Breast epithelium (tissue), 4 donors: ENCODE measurements around the gene ACSF2. TPM values are rescaled to one million over a fixed set of nuclear protein-coding genes. Genes with fewer than 3 reads are reported as not detected.
"Not testable (repeated sequence)": the region's sequence is repeated elsewhere in the genome, so short reads cannot be mapped to it uniquely, and the experiment has no call there.

ENCODE experiments used
- DNase-seq, 2 donors: peaks; one replicate each; pipeline ENCODE4 v3.0.0-alpha.2; 2019; ENCODE audit warnings: low spot score in 2 of 2
- H3K27ac ChIP-seq, 2 donors: fragments of 200-600 bp; sonication (generic) in 1 of 2; one replicate each; pipeline ENCODE4 v1.5.1; 2016 to 2019; ENCODE audit warnings: mild to moderate bottlenecking in 1 of 2
- H3K27me3 ChIP-seq, 2 donors: fragments of 200-600 bp; sonication (generic) in 1 of 2; one replicate each; pipeline versions ENCODE4 v1.5.1 to v1.6.0; 2017 to 2019; ENCODE audit warnings: control low read depth in 1 of 2, mild to moderate bottlenecking in 1 of 2
- H3K36me3 ChIP-seq: fragments of 200-600 bp; one replicate; pipeline ENCODE4 v1.5.1; 2019
- H3K4me1 ChIP-seq, 2 donors: fragments of 200-600 bp; sonication (generic); one replicate each; pipeline ENCODE4 v1.5.1; 2016 to 2019; ENCODE audit warnings: control low read depth in 1 of 2
- H3K4me3 ChIP-seq, 3 donors: fragments of 200-600 bp; sonication (generic); 1 replicate in 2 of 3; 2 replicates in 1 of 3; pipeline ENCODE4 v1.5.1; 2016 to 2019; ENCODE audit warnings: mild to moderate bottlenecking in 3 of 3, moderate library complexity in 2 of 3
- H3K9me3 ChIP-seq, 2 donors: fragments of 200-600 bp; sonication (generic) in 1 of 2; one replicate each; pipeline ENCODE4 v1.5.1; 2016 to 2019; ENCODE audit warnings: control low read depth in 1 of 2
- POLR2A ChIP-seq: fragments of 450-650 bp; IDR thresholded peaks from one replicate; pipeline ENCODE4 v1.6.1; 2016; ENCODE audit warnings: antibody characterized with exemption, mild to moderate bottlenecking, moderate library complexity
- POLR2AphosphoS5 ChIP-seq, 3 donors: sonication (generic); formaldehyde crosslinking; IDR thresholded peaks; one replicate each; pipeline ENCODE4 v1.6.1; 2017; ENCODE audit warnings: antibody characterized with exemption in 3 of 3
- intact Hi-C: fragments of 100-400 bp; cut with DNase I; formaldehyde crosslinking; loops from one replicate; pipeline ENCODE4 v1.15.1; 2023; ENCODE audit warnings: low total_unique reads
- total RNA-seq, 3 donors: library from RNA; depleted of rRNA; stranded (reverse); fragments of >200 nt; gene quantifications; one replicate each; pipeline ENCODE4 v1.1.0, GENCODE V29; 2016
- TF ChIP-seq, protein P1 (sequence below), 3 donors: fragments of 450-650 bp; IDR thresholded peaks; one replicate each; pipeline ENCODE4 v1.5.1; 2016 to 2017; ENCODE audit warnings: antibody characterized with exemption in 3 of 3, mild to moderate bottlenecking in 3 of 3, moderate library complexity in 3 of 3

Gene ACSF2
- total RNA-seq, 3 donors from 2014 or later: 19.4 to 95.4 (median 86.3) TPM

DNA sequence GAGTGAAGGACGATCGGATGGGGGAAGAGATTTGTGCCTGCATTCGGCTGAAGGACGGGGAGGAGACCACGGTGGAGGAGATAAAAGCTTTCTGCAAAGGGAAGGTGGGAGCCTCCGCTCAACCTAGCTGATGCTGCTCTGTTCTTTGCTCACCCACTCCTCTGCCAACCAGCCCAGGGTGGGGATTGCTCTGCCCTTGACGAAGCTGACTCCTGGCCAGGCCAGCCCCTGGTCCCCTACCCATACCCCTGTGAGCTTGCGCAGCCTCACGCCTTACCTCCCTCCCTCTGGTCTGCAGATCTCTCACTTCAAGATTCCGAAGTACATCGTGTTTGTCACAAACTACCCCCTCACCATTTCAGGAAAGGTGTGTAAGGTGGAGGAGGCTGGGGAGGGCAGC lies 47.9 kb downstream of the ACSF2 start:
- DNase-seq: no peak
- Histone ChIP-seq H3K27ac (no peak overlapping the region), H3K4me1 (peaks cover 0 to 6% of the 10 kb centered on the region in 2 donors), H3K4me3 (no peak overlapping the region), H3K9me3 (no peaks in the 10 kb centered on the region), H3K36me3 (no peaks in the 10 kb centered on the region), H3K27me3 (no peaks in the 10 kb centered on the region)
- intact Hi-C loops: no loop called here
- TF ChIP-seq POLR2A: no peak

DNA sequence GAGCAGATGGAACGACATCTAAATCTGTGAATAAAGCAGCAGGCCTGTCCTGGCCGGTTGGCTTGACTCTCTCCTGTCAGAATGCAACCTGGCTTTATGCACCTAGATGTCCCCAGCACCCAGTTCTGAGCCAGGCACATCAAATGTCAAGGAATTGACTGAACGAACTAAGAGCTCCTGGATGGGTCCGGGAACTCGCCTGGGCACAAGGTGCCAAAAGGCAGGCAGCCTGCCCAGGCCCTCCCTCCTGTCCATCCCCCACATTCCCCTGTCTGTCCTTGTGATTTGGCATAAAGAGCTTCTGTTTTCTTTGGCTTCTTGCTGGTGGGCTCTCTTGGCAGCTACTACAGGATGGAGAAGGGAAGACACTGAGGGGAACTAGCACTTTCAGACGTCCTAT lies 48.5 kb downstream of the ACSF2 start:
- TF ChIP-seq, protein P1, sequence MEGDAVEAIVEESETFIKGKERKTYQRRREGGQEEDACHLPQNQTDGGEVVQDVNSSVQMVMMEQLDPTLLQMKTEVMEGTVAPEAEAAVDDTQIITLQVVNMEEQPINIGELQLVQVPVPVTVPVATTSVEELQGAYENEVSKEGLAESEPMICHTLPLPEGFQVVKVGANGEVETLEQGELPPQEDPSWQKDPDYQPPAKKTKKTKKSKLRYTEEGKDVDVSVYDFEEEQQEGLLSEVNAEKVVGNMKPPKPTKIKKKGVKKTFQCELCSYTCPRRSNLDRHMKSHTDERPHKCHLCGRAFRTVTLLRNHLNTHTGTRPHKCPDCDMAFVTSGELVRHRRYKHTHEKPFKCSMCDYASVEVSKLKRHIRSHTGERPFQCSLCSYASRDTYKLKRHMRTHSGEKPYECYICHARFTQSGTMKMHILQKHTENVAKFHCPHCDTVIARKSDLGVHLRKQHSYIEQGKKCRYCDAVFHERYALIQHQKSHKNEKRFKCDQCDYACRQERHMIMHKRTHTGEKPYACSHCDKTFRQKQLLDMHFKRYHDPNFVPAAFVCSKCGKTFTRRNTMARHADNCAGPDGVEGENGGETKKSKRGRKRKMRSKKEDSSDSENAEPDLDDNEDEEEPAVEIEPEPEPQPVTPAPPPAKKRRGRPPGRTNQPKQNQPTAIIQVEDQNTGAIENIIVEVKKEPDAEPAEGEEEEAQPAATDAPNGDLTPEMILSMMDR (IDR thresholded peaks at IDR 0.05): no peak
- no peak for TF ChIP-seq POLR2AphosphoS5 (IDR thresholded peaks at IDR 0.05)
- no peaks in the 10 kb centered on the region for H3K27me3 ChIP-seq
- intact Hi-C loops: no loop called here
- H3K27ac ChIP-seq: no peak overlapping the region
- no peak overlapping the region for H3K4me3 ChIP-seq
- no peaks in the 10 kb centered on the region for H3K9me3 ChIP-seq
- H3K4me1 ChIP-seq: peaks cover 0 to under 1% of the 10 kb centered on the region in 2 donors
- no peaks in the 10 kb centered on the region for H3K36me3 ChIP-seq
- no peak for DNase-seq

DNA sequence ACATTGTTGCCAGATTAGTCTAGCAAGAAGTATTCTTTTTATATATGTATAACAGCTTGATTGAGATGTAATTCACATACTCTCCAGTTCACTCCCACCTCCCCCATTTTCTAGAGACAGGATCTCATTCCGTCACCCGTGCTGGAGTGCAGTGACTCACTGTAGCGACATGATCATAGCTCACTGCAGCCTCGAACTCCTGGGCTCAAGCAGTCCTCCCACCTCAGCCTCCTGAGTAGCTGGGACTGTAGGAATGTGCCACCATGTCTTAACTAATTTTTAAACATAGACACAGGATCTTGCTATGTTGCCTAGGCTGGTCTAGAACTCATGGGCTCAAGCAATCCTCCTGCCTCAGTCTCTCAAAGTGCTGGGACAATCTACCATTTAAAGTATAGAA lies 49.3 kb downstream of the ACSF2 start:
- Histone ChIP-seq H3K4me3 (no peak overlapping the region), H3K27me3 (no peaks in the 10 kb centered on the region), H3K4me1 (peaks cover 0 to 7% of the 10 kb centered on the region in 2 donors), H3K36me3 (no peaks in the 10 kb centered on the region), H3K9me3 (no peaks in the 10 kb centered on the region), H3K27ac (no peak overlapping the region)
- TF ChIP-seq POLR2AphosphoS5 (IDR thresholded peaks at IDR 0.05) (no peak), POLR2A (no peak)
- TF ChIP-seq, protein P1 (IDR thresholded peaks at IDR 0.05): no peak
- intact Hi-C loops: no loop called here
- no peak for DNase-seq

DNA sequence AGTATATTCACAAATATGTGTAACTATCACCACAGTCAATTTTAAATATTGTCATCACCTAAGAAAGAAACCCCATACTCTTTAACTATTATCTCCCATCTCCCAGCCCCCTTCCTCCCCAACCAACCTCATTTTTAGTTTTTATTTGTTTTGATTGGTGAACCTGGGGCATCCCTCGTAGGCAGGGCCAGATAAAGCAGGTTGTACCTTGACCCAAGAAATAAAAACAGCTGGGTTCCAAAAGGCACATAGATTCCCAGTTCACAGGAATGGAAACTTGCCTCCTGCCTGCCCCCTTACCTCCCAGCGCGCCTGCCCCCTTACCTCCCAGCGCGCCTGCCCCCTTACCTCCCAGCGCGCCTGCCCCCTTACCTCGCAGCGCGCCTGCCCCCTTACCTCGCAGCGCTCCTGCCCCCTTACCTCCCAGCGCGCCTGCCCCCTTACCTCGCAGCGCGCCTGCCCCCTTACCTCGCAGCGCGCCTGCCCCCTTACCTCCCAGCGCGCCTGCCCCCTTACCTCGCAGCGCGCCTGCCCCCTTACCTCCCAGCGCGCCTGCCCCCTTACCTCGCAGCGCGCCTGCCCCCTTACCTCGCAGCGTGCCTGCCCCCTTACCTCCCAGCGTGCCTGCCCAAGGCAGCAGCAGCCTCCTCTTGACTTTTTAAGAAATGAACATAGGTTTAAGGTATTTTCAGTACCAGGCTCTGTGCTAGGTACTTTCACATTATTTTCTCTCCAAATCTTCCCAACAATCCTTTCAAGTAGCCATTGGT lies 49.9 kb downstream of the ACSF2 start:
- DNase-seq, intact Hi-C loops, H3K27ac ChIP-seq, H3K9me3 ChIP-seq, H3K4me1 ChIP-seq, H3K4me3 ChIP-seq, H3K36me3 ChIP-seq, H3K27me3 ChIP-seq: not testable (repeated sequence)

DNA sequence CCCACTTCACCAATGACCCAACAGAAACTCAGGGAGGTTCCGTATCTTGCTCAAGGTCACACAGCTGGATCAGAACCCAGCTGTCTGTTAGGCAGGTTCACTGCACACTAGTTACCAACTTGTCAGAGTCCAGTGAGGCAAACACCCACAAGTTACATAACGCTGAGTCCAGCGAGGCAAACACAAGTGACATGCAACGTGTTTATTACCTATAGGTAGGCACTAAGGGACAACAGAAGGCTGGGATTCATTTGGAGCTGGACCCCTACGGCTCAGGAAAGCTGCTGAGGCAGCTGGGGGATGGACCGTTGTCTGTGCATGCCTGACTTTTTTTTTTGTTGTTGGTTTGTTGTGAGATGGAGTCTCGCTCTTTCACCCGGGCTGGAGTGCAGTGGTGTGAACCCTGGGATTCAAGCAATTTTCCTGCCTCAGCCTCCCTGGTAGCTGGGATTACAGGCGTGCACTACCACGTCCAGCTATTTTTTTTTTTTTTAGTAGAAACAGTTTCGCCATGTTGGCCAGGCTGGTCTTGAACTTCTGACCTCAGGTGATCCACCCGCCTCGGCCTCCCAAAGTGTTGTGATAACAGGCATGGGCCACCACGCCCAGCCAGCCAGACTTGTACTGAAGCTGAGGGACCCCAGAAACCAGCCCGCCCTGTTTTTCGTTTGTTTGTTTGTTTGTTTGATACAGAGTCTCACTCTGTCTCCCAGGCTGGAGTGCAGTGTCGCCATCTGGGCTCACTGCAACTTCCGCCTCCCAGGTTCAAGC lies 50.7 kb downstream of the ACSF2 start:
- H3K4me3 ChIP-seq: no peak overlapping the region
- no peak for DNase-seq
- H3K27me3 ChIP-seq: no peaks in the 10 kb centered on the region
- peaks cover 0 to 7% of the 10 kb centered on the region in 2 donors for H3K4me1 ChIP-seq
- H3K27ac ChIP-seq: no peak overlapping the region
- no peak for TF ChIP-seq POLR2A
- no peak for TF ChIP-seq POLR2AphosphoS5 (IDR thresholded peaks at IDR 0.05)
- TF ChIP-seq, protein P1 (IDR thresholded peaks at IDR 0.05): no peak
- intact Hi-C loops: no loop called here
- no peaks in the 10 kb centered on the region for H3K36me3 ChIP-seq
- no peaks in the 10 kb centered on the region for H3K9me3 ChIP-seq

DNA sequence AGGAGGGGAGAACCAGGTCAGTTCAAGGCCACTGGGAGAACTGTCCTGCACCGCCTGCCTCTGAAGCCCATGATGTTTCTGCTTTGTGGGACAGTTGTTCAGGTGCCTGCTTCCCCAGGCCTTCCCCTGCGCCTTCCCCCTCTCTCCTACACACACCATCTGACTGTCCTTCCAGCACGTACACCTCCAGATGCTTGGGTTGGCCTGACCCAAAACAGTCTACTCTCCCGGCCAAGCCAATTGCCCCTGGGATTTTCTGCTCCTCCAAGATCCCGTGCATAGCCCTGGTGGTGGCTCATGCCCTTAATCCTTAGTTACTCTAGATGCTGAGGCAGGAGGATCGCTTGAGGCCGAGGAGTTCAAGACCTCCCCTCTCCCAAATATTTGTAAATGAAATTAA lies 52.0 kb downstream of the ACSF2 start:
- TF ChIP-seq, protein P1 (IDR thresholded peaks at IDR 0.05): no peak
- no peak for TF ChIP-seq POLR2A
- TF ChIP-seq POLR2AphosphoS5 (IDR thresholded peaks at IDR 0.05): no peak
- Histone ChIP-seq H3K9me3 (no peaks in the 10 kb centered on the region), H3K27me3 (no peaks in the 10 kb centered on the region), H3K4me1 (peaks cover 0 to 7% of the 10 kb centered on the region in 2 donors), H3K27ac (peak overlapping the region; percentile 93 to 94), H3K4me3 (peak overlapping the region; percentile 77 to 83 (median 81)), H3K36me3 (no peaks in the 10 kb centered on the region)
- no peak for DNase-seq
- intact Hi-C loops: no loop called here
